ENCODE results near the gene ABCA4. TPM values are rescaled to one million over a fixed set of nuclear protein-coding genes. Genes with fewer than 3 reads are reported as not detected.

ABCA4 gene
- total RNA-seq, 1 experiment from 2014 or later: 0.22 TPM

- no peaks in the 10 kb centered on the region for H3K9me3 ChIP-seq (ENCODE audit: control insufficient read depth in 1 of 2, insufficient read depth in 1 of 2, low read depth in 1 of 2, low read length in 2 of 2)
- ATAC-seq: no peak
Measured at GRCh38 chr1:94006604-94007003, 114.3 kb downstream of the ABCA4 start.

More at GRCh38 chr1:94006604-94007003, 114.3 kb downstream of the ABCA4 start:
- Histone ChIP-seq H3K79me2 (ENCODE audit: insufficient read depth, low read length) (no peaks in the 10 kb centered on the region), H2AFZ (ENCODE audit: low read depth, low read length, poor library complexity, severe bottlenecking) (no peak overlapping the region), H3K4me1 (ENCODE audit: control insufficient read depth in 1 of 2, insufficient read depth in 2 of 2, low read length in 2 of 2) (no peaks in the 10 kb centered on the region), H3K27ac (ENCODE audit: low read depth, low read length) (no peak overlapping the region), H3K4me3 (replicated peaks in 1 of 2; ENCODE audit: low read depth in 1 of 2, low read length in 2 of 2) (no peak overlapping the region), H4K20me1 (ENCODE audit: insufficient read depth) (no peaks in the 10 kb centered on the region), H3K27me3 (ENCODE audit: insufficient read depth, low read length) (no peaks in the 10 kb centered on the region), H3K4me2 (ENCODE audit: low read length) (no peak overlapping the region), H3K9me2 (ENCODE audit: insufficient read depth) (no peaks in the 10 kb centered on the region), H3K9ac (ENCODE audit: low read length) (no peak overlapping the region), H3K36me3 (ENCODE audit: control insufficient read depth in 1 of 2, insufficient read depth in 2 of 2, low read length in 2 of 2) (no peaks in the 10 kb centered on the region)
- CTCF ChIA-PET: no interaction called here
- RAD21 ChIA-PET (ENCODE audit: low non-redundant PET in 1 of 2, low total read pairs in 2 of 2, uncharacterized antibody in 2 of 2, unreplicated experiment in 2 of 2): no interaction called here
- BruUV-seq (replicated peaks): no TSS peak
- DNase-seq (ENCODE audit: low read depth, low spot score): no peak
- POLR2A ChIA-PET: no interaction called here
- no peak for TF ChIP-seq SRF (IDR thresholded peaks at IDR 0.05; ENCODE audit: low read depth)
- TF ChIP-seq, protein P1, sequence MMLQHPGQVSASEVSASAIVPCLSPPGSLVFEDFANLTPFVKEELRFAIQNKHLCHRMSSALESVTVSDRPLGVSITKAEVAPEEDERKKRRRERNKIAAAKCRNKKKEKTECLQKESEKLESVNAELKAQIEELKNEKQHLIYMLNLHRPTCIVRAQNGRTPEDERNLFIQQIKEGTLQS (IDR thresholded peaks at IDR 0.05): no peak
- no peak for TF ChIP-seq EZH2phosphoT487 (IDR thresholded peaks at IDR 0.05; ENCODE audit: borderline replicate concordance)
- no peak for TF ChIP-seq POLR2AphosphoS5 (IDR thresholded peaks at IDR 0.05; ENCODE audit: low read depth, low read length)
- TF ChIP-seq, protein P2, sequence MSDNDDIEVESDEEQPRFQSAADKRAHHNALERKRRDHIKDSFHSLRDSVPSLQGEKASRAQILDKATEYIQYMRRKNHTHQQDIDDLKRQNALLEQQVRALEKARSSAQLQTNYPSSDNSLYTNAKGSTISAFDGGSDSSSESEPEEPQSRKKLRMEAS (IDR thresholded peaks at IDR 0.05): no peak
- TF ChIP-seq ZNF274 (IDR thresholded peaks at IDR 0.05; ENCODE audit: low read depth, low read length): no peak
- no peak for TF ChIP-seq POLR2A (IDR thresholded peaks at IDR 0.05; ENCODE audit: borderline replicate concordance, extremely low read depth, insufficient read depth, insufficient read length)
- no peak for TF ChIP-seq ELF1 (IDR thresholded peaks at IDR 0.05; ENCODE audit: borderline replicate concordance, low read depth)
- no peak for TF ChIP-seq ZFX (IDR thresholded peaks at IDR 0.05)
- TF ChIP-seq ZBTB33 (IDR thresholded peaks at IDR 0.05; ENCODE audit: extremely low read depth, insufficient replicate concordance, low read length): no peak
- TF ChIP-seq, protein P3, sequence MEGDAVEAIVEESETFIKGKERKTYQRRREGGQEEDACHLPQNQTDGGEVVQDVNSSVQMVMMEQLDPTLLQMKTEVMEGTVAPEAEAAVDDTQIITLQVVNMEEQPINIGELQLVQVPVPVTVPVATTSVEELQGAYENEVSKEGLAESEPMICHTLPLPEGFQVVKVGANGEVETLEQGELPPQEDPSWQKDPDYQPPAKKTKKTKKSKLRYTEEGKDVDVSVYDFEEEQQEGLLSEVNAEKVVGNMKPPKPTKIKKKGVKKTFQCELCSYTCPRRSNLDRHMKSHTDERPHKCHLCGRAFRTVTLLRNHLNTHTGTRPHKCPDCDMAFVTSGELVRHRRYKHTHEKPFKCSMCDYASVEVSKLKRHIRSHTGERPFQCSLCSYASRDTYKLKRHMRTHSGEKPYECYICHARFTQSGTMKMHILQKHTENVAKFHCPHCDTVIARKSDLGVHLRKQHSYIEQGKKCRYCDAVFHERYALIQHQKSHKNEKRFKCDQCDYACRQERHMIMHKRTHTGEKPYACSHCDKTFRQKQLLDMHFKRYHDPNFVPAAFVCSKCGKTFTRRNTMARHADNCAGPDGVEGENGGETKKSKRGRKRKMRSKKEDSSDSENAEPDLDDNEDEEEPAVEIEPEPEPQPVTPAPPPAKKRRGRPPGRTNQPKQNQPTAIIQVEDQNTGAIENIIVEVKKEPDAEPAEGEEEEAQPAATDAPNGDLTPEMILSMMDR (IDR thresholded peaks at IDR 0.05 in 2 of 3, conservative IDR thresholded peaks at IDR 0.05 in 1 of 3; ENCODE audit: borderline replicate concordance in 1 of 3, insufficient read depth in 1 of 3, low read depth in 2 of 3, low read length in 2 of 3): no peak
- TF ChIP-seq JUND (IDR thresholded peaks at IDR 0.05): no peak
- TF ChIP-seq EGR1 (IDR thresholded peaks at IDR 0.05; ENCODE audit: low read depth): no peak
- no peak for TF ChIP-seq SP1 (IDR thresholded peaks at IDR 0.05; ENCODE audit: low read depth)
- TF ChIP-seq EZH2 (IDR thresholded peaks at IDR 0.05): no peak
- TF ChIP-seq RAD21 (IDR thresholded peaks at IDR 0.05; ENCODE audit: low read depth): no peak
- TF ChIP-seq YY1 (IDR thresholded peaks at IDR 0.05; ENCODE audit: extremely low read depth, insufficient replicate concordance, low read depth, low read length): no peak
- intact Hi-C loops (cut with micrococcal nuclease): no loop called here
